ENCODE data around the gene ABHD10.
"Not testable (repeated sequence)": the region's sequence is repeated elsewhere in the genome, so short reads cannot be mapped to it uniquely, and the experiment has no call there.

The ABHD10 gene

GRCh38 chr3:112032098-112032731 lies 53.4 kb downstream of the ABHD10 start:
- DNase-seq (ENCODE audit: low read depth in 2 of 2): no peak

GRCh38 chr3:112034436-112034835 lies 55.6 kb downstream of the ABHD10 start, which contains the start of gene TMPRSS7:
TMPRSS7 (plus strand) TSS chr3:112034736; CDS start chr3:112034846, 110 bp downstream.
- DNase-seq (ENCODE audit: low read depth in 2 of 2): no peak

- DNase-seq (ENCODE audit: low read depth in 2 of 2): no peak
Measured at GRCh38 chr3:112035241-112035640, 56.4 kb downstream of the ABHD10 start.

GRCh38 chr3:112037194-112037593 lies 58.4 kb downstream of the ABHD10 start:
- not testable (repeated sequence) for DNase-seq (ENCODE audit: low read depth in 2 of 2)

GRCh38 chr3:112038863-112039262 lies 60.0 kb downstream of the ABHD10 start:
- no peak for DNase-seq (ENCODE audit: low read depth in 2 of 2)

GRCh38 chr3:112041321-112041720 lies 62.5 kb downstream of the ABHD10 start:
- DNase-seq (ENCODE audit: low read depth in 2 of 2): no peak

- DNase-seq (ENCODE audit: low read depth in 2 of 2): no peak
Measured at GRCh38 chr3:112042842-112043280, 64.0 kb downstream of the ABHD10 start.

All from stimulated activated CD8-positive, alpha-beta memory T cell treated with anti-CD3 and anti-CD28 coated beads, Interleukin-2, amount 100 ng/mL, for 48 hours (primary cell).